HepG2 (cell line): ENCODE measurements around the gene GINS3.

Experiments
- ATF1 ChIP-seq: IDR thresholded peaks from 2 replicates; pipeline ENCODE4 v1.6.1; 2016; ENCODE audit warnings: mild to moderate bottlenecking, control low read depth
- CEBPB ChIP-seq: IDR thresholded peaks from 2 replicates; pipeline ENCODE4 v1.6.1; 2011; ENCODE audit warnings: low read depth, low read length, improper control_type of control experiment, borderline replicate concordance
- CHD2 ChIP-seq: IDR thresholded peaks from 2 replicates; pipeline ENCODE4 v1.6.1; 2011; ENCODE audit warnings: low read depth, low read length, improper control_type of control experiment
- HDAC6 ChIP-seq: fragments of 200-600 bp; sonication (generic); IDR thresholded peaks from 2 replicates; pipeline ENCODE4 v1.7.0; 2017; ENCODE audit warnings: mild to moderate bottlenecking, antibody characterized with exemption, low read length, low read depth
- TF ChIP-seq, protein P1 (sequence below): sonication (generic); formaldehyde crosslinking; IDR thresholded peaks from 2 replicates; pipeline ENCODE4 v1.4.0; 2020; ENCODE audit warnings: missing genetic modification reagents
- TF ChIP-seq, protein P2 (sequence below): fragments of 450-650 bp; IDR thresholded peaks from 2 replicates; pipeline ENCODE4 v1.6.1; 2017; ENCODE audit warnings: mild to moderate bottlenecking

GRCh38 chr16:58442547-58442946, 50.3 kb downstream of the GINS3 start:
- TF ChIP-seq CHD2 (no peak), HDAC6 (no peak), ATF1 (CRISPR knock-in tag) (no peak), CEBPB (no peak)
- TF ChIP-seq, protein P1, sequence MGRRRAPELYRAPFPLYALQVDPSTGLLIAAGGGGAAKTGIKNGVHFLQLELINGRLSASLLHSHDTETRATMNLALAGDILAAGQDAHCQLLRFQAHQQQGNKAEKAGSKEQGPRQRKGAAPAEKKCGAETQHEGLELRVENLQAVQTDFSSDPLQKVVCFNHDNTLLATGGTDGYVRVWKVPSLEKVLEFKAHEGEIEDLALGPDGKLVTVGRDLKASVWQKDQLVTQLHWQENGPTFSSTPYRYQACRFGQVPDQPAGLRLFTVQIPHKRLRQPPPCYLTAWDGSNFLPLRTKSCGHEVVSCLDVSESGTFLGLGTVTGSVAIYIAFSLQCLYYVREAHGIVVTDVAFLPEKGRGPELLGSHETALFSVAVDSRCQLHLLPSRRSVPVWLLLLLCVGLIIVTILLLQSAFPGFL (CRISPR knock-in tag), result no peak
- TF ChIP-seq, protein P2, sequence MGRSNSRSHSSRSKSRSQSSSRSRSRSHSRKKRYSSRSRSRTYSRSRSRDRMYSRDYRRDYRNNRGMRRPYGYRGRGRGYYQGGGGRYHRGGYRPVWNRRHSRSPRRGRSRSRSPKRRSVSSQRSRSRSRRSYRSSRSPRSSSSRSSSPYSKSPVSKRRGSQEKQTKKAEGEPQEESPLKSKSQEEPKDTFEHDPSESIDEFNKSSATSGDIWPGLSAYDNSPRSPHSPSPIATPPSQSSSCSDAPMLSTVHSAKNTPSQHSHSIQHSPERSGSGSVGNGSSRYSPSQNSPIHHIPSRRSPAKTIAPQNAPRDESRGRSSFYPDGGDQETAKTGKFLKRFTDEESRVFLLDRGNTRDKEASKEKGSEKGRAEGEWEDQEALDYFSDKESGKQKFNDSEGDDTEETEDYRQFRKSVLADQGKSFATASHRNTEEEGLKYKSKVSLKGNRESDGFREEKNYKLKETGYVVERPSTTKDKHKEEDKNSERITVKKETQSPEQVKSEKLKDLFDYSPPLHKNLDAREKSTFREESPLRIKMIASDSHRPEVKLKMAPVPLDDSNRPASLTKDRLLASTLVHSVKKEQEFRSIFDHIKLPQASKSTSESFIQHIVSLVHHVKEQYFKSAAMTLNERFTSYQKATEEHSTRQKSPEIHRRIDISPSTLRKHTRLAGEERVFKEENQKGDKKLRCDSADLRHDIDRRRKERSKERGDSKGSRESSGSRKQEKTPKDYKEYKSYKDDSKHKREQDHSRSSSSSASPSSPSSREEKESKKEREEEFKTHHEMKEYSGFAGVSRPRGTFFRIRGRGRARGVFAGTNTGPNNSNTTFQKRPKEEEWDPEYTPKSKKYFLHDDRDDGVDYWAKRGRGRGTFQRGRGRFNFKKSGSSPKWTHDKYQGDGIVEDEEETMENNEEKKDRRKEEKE, result no peak
